ENCODE results near the gene SAMD4A.

DNA sequence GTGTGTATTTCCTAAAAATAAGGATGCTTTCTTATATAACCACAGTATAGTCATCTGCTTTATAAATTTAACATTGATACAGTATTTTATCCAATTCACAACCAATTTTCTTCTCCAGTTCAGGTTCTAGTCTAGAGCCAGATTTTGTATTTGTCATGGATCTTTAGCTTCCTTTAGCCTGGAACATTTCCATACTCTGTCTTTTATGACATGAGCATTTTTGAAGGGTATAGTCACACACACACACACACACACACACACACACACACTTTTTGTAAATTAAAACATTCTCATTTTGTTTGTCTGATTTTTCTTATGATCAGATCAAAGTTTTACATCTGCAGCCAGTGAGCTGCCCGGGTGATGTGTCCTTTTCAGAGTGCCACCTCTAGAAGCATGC lies 31.8 kb upstream of the SAMD4A start:
- no peak for TF ChIP-seq HDAC2 (IDR thresholded peaks at IDR 0.05)
- no peak for TF ChIP-seq NR3C1 (IDR thresholded peaks at IDR 0.05)
- TF ChIP-seq SMC3 (IDR thresholded peaks at IDR 0.05): no peak
- TF ChIP-seq, protein P1, sequence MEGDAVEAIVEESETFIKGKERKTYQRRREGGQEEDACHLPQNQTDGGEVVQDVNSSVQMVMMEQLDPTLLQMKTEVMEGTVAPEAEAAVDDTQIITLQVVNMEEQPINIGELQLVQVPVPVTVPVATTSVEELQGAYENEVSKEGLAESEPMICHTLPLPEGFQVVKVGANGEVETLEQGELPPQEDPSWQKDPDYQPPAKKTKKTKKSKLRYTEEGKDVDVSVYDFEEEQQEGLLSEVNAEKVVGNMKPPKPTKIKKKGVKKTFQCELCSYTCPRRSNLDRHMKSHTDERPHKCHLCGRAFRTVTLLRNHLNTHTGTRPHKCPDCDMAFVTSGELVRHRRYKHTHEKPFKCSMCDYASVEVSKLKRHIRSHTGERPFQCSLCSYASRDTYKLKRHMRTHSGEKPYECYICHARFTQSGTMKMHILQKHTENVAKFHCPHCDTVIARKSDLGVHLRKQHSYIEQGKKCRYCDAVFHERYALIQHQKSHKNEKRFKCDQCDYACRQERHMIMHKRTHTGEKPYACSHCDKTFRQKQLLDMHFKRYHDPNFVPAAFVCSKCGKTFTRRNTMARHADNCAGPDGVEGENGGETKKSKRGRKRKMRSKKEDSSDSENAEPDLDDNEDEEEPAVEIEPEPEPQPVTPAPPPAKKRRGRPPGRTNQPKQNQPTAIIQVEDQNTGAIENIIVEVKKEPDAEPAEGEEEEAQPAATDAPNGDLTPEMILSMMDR (IDR thresholded peaks at IDR 0.05): no peak
- no peak for TF ChIP-seq EP300 (IDR thresholded peaks at IDR 0.05)
- no peak for TF ChIP-seq SREBF2 (IDR thresholded peaks at IDR 0.05)
- TF ChIP-seq MYC (IDR thresholded peaks at IDR 0.05; ENCODE audit: borderline replicate concordance, low read length): no peak
- TF ChIP-seq, protein P2, sequence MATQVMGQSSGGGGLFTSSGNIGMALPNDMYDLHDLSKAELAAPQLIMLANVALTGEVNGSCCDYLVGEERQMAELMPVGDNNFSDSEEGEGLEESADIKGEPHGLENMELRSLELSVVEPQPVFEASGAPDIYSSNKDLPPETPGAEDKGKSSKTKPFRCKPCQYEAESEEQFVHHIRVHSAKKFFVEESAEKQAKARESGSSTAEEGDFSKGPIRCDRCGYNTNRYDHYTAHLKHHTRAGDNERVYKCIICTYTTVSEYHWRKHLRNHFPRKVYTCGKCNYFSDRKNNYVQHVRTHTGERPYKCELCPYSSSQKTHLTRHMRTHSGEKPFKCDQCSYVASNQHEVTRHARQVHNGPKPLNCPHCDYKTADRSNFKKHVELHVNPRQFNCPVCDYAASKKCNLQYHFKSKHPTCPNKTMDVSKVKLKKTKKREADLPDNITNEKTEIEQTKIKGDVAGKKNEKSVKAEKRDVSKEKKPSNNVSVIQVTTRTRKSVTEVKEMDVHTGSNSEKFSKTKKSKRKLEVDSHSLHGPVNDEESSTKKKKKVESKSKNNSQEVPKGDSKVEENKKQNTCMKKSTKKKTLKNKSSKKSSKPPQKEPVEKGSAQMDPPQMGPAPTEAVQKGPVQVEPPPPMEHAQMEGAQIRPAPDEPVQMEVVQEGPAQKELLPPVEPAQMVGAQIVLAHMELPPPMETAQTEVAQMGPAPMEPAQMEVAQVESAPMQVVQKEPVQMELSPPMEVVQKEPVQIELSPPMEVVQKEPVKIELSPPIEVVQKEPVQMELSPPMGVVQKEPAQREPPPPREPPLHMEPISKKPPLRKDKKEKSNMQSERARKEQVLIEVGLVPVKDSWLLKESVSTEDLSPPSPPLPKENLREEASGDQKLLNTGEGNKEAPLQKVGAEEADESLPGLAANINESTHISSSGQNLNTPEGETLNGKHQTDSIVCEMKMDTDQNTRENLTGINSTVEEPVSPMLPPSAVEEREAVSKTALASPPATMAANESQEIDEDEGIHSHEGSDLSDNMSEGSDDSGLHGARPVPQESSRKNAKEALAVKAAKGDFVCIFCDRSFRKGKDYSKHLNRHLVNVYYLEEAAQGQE (IDR thresholded peaks at IDR 0.05): no peak
- no peak for TF ChIP-seq POLR2AphosphoS2 (conservative IDR thresholded peaks at IDR 0.05; ENCODE audit: low read length)
- no peak for TF ChIP-seq CHD2 (IDR thresholded peaks at IDR 0.05; ENCODE audit: low read length, partially characterized antibody)
- no peak for TF ChIP-seq POLR2A (IDR thresholded peaks at IDR 0.05; ENCODE audit: low read length)
- no peak for TF ChIP-seq HOXA7 (CRISPR knock-in tag; IDR thresholded peaks at IDR 0.05)
- TF ChIP-seq, protein P3, sequence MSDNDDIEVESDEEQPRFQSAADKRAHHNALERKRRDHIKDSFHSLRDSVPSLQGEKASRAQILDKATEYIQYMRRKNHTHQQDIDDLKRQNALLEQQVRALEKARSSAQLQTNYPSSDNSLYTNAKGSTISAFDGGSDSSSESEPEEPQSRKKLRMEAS (IDR thresholded peaks at IDR 0.05): no peak
- no peak for TF ChIP-seq FOSL2 (IDR thresholded peaks at IDR 0.05)
- TF ChIP-seq FOSL2 (CRISPR knock-in tag; IDR thresholded peaks at IDR 0.05): no peak

Data from A549 (cell line).